A549 (cell line): ENCODE data around the gene DUS4L.

Experiments
- CTCF ChIP-seq: fragments of >200 bp; sonication (Bioruptor Twin); formaldehyde crosslinking; IDR thresholded peaks from 3 replicates; pipeline ENCODE4 v1.5.1; 2016
- POLR2A ChIP-seq: IDR thresholded peaks from 2 replicates; pipeline ENCODE4 v1.6.1; 2012; ENCODE audit warnings: mild to moderate bottlenecking, low read length
- POLR2AphosphoS2 ChIP-seq: conservative IDR thresholded peaks from 2 replicates; pipeline ENCODE4 v1.6.1; 2012; ENCODE audit warnings: low read length, improper control_type of control experiment, inconsistent platforms
- RAD21 ChIP-seq, 2 experiments: fragments of >200 bp in 1 of 2; sonication (Bioruptor Twin) in 1 of 2; formaldehyde crosslinking in 1 of 2; IDR thresholded peaks in 1 of 2; conservative IDR thresholded peaks in 1 of 2; 2 replicates in 1 of 2; 3 replicates in 1 of 2; pipeline ENCODE4 v1.6.1; 2012 to 2018; ENCODE audit warnings: inconsistent platforms in 1 of 2
- TP53 ChIP-seq: fragments of 250-450 bp; sonication (Bioruptor Pico); IDR thresholded peaks from 2 replicates; pipeline ENCODE4 v1.5.0; 2021; ENCODE audit warnings: mild to moderate bottlenecking, moderate library complexity
- USF2 ChIP-seq: fragments of 450-650 bp; IDR thresholded peaks from 2 replicates; pipeline ENCODE4 v1.6.1; 2014; ENCODE audit warnings: antibody characterized with exemption
- TF ChIP-seq, protein P1 (sequence below): IDR thresholded peaks from 2 replicates; pipeline ENCODE4 v1.6.1; 2012; ENCODE audit warnings: low read depth, borderline replicate concordance

DNA sequence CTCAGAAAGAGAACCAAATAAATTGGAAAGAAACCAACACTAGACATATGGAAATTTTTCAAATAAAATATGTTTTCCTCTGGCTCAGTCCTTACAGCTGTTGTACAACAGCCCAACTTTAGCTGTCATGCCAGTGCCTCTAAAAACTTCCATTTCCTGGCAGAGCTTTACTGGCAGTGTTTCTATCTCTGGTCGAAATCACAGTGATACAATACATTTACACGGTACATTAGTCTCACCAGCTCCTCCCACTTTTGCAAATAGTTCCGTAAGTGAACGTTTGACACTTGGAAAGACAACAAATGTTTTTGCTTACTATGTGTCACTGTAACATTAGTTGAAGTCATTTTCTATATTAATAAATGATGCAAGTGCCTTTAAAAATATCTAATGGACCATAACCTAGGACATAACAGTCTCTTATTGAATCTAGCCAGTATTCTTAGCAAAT lies 46.1 kb downstream of the DUS4L start:
- TF ChIP-seq POLR2A = no peak
- no peak for TF ChIP-seq POLR2AphosphoS2
- TF ChIP-seq CTCF = no peak
- no peak for TF ChIP-seq RAD21 (conservative IDR thresholded peaks at IDR 0.05 in 1 of 2, IDR thresholded peaks at IDR 0.05 in 1 of 2)
- no peak for TF ChIP-seq USF2
- TF ChIP-seq TP53 (CRISPR knock-in tag) = no peak
- TF ChIP-seq, protein P1, sequence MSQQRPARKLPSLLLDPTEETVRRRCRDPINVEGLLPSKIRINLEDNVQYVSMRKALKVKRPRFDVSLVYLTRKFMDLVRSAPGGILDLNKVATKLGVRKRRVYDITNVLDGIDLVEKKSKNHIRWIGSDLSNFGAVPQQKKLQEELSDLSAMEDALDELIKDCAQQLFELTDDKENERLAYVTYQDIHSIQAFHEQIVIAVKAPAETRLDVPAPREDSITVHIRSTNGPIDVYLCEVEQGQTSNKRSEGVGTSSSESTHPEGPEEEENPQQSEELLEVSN = no peak
